Measurements from ENCODE around the gene ARHGAP5.
"Not testable (repeated sequence)": the region's sequence is repeated elsewhere in the genome, so short reads cannot be mapped to it uniquely, and the experiment has no call there.

ARHGAP5 gene

DNA sequence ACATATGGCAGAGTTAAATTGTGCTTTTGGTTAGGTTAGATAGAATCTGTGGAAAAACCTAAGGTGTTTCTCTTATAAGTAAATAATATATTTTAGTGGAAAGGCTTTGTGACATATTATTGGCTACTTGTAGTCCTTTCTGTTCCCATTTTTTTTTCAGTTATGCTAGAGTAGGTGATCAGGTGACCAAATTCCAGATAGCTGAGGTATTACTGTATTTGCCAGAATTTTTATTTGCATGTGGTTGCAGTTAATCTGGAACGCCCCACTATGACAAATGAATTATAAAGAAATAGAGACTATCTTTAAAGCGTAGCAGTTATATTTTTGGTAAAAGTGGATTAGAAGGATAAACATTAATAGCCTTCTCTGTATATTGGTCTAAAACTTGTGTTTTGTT, 52.0 kb downstream of the ARHGAP5 start:
- Histone ChIP-seq H3K4me3 (replicated peaks; ENCODE audit: low read depth, low read length) (no peak overlapping the region), H3K27me3 (replicated peaks; ENCODE audit: control insufficient read depth, insufficient read depth, low read length) (no peaks in the 10 kb centered on the region), H3K36me3 (ENCODE audit: control insufficient read depth, insufficient read depth, low read length) (no peaks in the 10 kb centered on the region; the same call in 1 of the 2 replicates)
- TF ChIP-seq CTCF (IDR thresholded peaks at IDR 0.05; ENCODE audit: insufficient read depth, low read length, poor library complexity, severe bottlenecking): no peak
- no peak for DNase-seq (ENCODE audit: extremely low read depth, insufficient read length)

DNA sequence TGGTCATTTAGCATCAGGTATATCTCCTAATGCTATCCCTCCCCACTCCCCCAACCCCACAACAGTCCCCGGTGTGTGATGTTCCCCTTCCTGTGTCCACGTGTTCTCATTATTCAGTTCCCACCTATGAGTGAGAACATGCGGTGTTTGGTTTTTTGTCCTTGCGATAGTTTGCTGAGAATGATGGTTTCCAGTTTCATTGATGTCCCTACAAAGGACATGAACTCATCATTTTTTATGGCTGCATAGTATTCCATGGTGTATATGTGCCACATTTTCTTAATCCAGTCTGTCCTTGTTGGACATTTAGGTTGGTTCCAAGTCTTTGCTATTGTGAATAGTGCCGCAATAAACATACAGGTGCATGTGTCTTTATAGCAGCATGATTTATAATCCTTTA, 54.6 kb downstream of the ARHGAP5 start:
- DNase-seq (ENCODE audit: extremely low read depth, insufficient read length); H3K27me3 ChIP-seq (replicated peaks; ENCODE audit: control insufficient read depth, insufficient read depth, low read length); H3K4me3 ChIP-seq (replicated peaks; ENCODE audit: low read depth, low read length); H3K36me3 ChIP-seq (ENCODE audit: control insufficient read depth, insufficient read depth, low read length): not testable (repeated sequence)

- TF ChIP-seq CTCF (IDR thresholded peaks at IDR 0.05; ENCODE audit: insufficient read depth, low read length, poor library complexity, severe bottlenecking): no peak
- Histone ChIP-seq H3K36me3 (ENCODE audit: control insufficient read depth, insufficient read depth, low read length) (no peaks in the 10 kb centered on the region; the same call in 1 of the 2 replicates), H3K27me3 (replicated peaks; ENCODE audit: control insufficient read depth, insufficient read depth, low read length) (no peaks in the 10 kb centered on the region), H3K4me3 (replicated peaks; ENCODE audit: low read depth, low read length) (no peak overlapping the region)
- no peak for DNase-seq (ENCODE audit: extremely low read depth, insufficient read length)
Measured at GRCh38 chr14:32134448-32135097, 57.5 kb downstream of the ARHGAP5 start.

- Histone ChIP-seq H3K27me3 (replicated peaks; ENCODE audit: control insufficient read depth, insufficient read depth, low read length) (no peaks in the 10 kb centered on the region), H3K36me3 (ENCODE audit: control insufficient read depth, insufficient read depth, low read length) (no peaks in the 10 kb centered on the region), H3K4me3 (replicated peaks; ENCODE audit: low read depth, low read length) (no peak overlapping the region)
- TF ChIP-seq CTCF (IDR thresholded peaks at IDR 0.05; ENCODE audit: insufficient read depth, low read length, poor library complexity, severe bottlenecking): no peak
- DNase-seq (ENCODE audit: extremely low read depth, insufficient read length): no peak
Measured at GRCh38 chr14:32136027-32136825, 59.1 kb downstream of the ARHGAP5 start.

DNA sequence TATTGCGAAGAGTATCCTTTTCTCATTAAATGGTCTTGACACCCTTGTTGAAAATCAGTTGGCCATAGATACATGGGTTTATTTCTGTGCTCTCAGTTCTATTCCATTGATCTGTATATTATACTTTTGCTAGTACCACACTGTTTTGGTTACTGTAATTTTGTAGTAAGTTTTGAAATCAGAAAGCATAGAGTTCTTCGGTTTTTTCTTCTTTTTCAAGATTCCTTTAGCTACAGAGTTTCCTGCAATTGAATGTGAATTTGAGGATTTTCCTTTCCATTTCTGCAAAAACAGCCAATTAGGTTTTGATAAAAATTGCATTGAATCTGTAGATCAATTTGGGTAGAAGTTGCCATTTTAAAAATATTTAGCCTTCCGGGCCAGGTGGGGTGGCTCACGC, 60.2 kb downstream of the ARHGAP5 start:
- no peak overlapping the region for H3K4me3 ChIP-seq (replicated peaks; ENCODE audit: low read depth, low read length)
- TF ChIP-seq CTCF (IDR thresholded peaks at IDR 0.05; ENCODE audit: insufficient read depth, low read length, poor library complexity, severe bottlenecking): no peak
- no peaks in the 10 kb centered on the region for H3K36me3 ChIP-seq (ENCODE audit: control insufficient read depth, insufficient read depth, low read length)
- DNase-seq (ENCODE audit: extremely low read depth, insufficient read length): no peak
- no peaks in the 10 kb centered on the region for H3K27me3 ChIP-seq (replicated peaks; ENCODE audit: control insufficient read depth, insufficient read depth, low read length)

DNA sequence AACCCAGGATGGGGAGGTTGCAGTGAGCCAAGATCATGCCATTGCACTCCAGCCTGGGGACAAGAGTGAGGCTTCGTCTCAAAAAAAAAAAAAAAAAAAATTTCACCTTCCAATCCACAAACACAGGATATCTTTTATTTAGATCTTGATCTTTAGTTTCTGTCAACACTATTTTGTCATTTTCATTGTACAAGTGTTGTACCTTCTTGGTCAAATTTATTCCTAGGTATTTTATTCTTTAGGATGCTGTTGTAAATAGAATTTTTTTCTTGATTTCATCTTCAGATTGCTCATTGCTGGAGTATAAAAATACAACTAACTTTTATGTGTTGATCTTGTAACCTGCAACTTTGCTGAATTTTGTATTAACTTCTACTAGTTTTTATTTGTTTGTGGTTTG, 60.8 kb downstream of the ARHGAP5 start:
- Histone ChIP-seq H3K4me3 (replicated peaks; ENCODE audit: low read depth, low read length) (no peak overlapping the region), H3K36me3 (ENCODE audit: control insufficient read depth, insufficient read depth, low read length) (no peaks in the 10 kb centered on the region), H3K27me3 (replicated peaks; ENCODE audit: control insufficient read depth, insufficient read depth, low read length) (no peaks in the 10 kb centered on the region)
- no peak for DNase-seq (ENCODE audit: extremely low read depth, insufficient read length)
- no peak for TF ChIP-seq CTCF (IDR thresholded peaks at IDR 0.05; ENCODE audit: insufficient read depth, low read length, poor library complexity, severe bottlenecking)
